GM10266 (cell line): ENCODE data around the gene SRPK1.

Source experiments
- DNase-seq: peaks from one replicate; pipeline ENCODE4 v3.0.0; 2012; ENCODE audit errors: extremely low spot score
- CTCF ChIP-seq: IDR thresholded peaks from 2 replicates; pipeline ENCODE4 v1.5.1; 2012; ENCODE audit warnings: mild to moderate bottlenecking, low read depth; ENCODE audit not compliant: control insufficient read depth, insufficient read depth; ENCODE audit errors: missing control alignments

Gene SRPK1

GRCh38 chr6:35794536-35795452 is 126.1 kb downstream of the SRPK1 start:
- no peak for TF ChIP-seq CTCF
- DNase-seq = peak; percentile 31

GRCh38 chr6:35790683-35791082 is 130.2 kb downstream of the SRPK1 start:
- no peak for TF ChIP-seq CTCF

GRCh38 chr6:35788423-35788982 is 132.4 kb downstream of the SRPK1 start:
- no peak for TF ChIP-seq CTCF
- DNase-seq = peak; percentile 46

More at GRCh38 chr6:35790683-35791082, 130.2 kb downstream of the SRPK1 start:
- DNase-seq = no peak

GRCh38 chr6:35787266-35788218 is 133.4 kb downstream of the SRPK1 start:
- DNase-seq = peak; percentile 24
- no peak for TF ChIP-seq CTCF

- TF ChIP-seq CTCF = no peak
- peak; percentile 19 for DNase-seq
Measured at GRCh38 chr6:35786810-35787209, 134.1 kb downstream of the SRPK1 start.

GRCh38 chr6:35786272-35786671 is 134.6 kb downstream of the SRPK1 start:
- TF ChIP-seq CTCF = no peak
- DNase-seq = no peak

GRCh38 chr6:35784200-35784599 is 136.7 kb downstream of the SRPK1 start:
- no peak for TF ChIP-seq CTCF
- DNase-seq = no peak
